ENCODE results near the gene BASP1. TPM values are rescaled to one million over a fixed set of nuclear protein-coding genes. Genes with fewer than 3 reads are reported as not detected.
"Not testable (repeated sequence)": the region's sequence is repeated elsewhere in the genome, so short reads cannot be mapped to it uniquely, and the experiment has no call there.

BASP1 gene
- total RNA-seq, 1 donor from 2014 or later: 76.4 TPM

GRCh38 chr5:17223367-17224185, 6.1 kb downstream of the BASP1 start:
- no peak for DNase-seq (ENCODE audit: low read depth, low spot score)

- DNase-seq (ENCODE audit: low read depth, low spot score): no peak
Measured at GRCh38 chr5:17224858-17225511, 7.6 kb downstream of the BASP1 start.

GRCh38 chr5:17225520-17225919, 8.1 kb downstream of the BASP1 start:
- DNase-seq (ENCODE audit: low read depth, low spot score): no peak

GRCh38 chr5:17227868-17228267, 10.4 kb downstream of the BASP1 start:
- DNase-seq (ENCODE audit: low read depth, low spot score): no peak

GRCh38 chr5:17228821-17229291, 11.4 kb downstream of the BASP1 start:
- no peak for DNase-seq (ENCODE audit: low read depth, low spot score)

- DNase-seq (ENCODE audit: low read depth, low spot score): no peak
Measured at GRCh38 chr5:17229313-17229712, 11.9 kb downstream of the BASP1 start.

GRCh38 chr5:17230191-17230590, 12.8 kb downstream of the BASP1 start:
- no peak for DNase-seq (ENCODE audit: low read depth, low spot score)

GRCh38 chr5:17230808-17231525, 13.5 kb downstream of the BASP1 start:
- DNase-seq (ENCODE audit: low read depth, low spot score): no peak

- no peak for DNase-seq (ENCODE audit: low read depth, low spot score)
Measured at GRCh38 chr5:17232405-17232804, 15.0 kb downstream of the BASP1 start.

- no peak for DNase-seq (ENCODE audit: low read depth, low spot score)
Measured at GRCh38 chr5:17233488-17233887, 16.1 kb downstream of the BASP1 start.

- no peak for DNase-seq (ENCODE audit: low read depth, low spot score)
Measured at GRCh38 chr5:17234374-17234773, 16.9 kb downstream of the BASP1 start.

GRCh38 chr5:17235731-17236330, 18.4 kb downstream of the BASP1 start:
- no peak for DNase-seq (ENCODE audit: low read depth, low spot score)

GRCh38 chr5:17238521-17239041, 21.1 kb downstream of the BASP1 start:
- no peak for DNase-seq (ENCODE audit: low read depth, low spot score)

GRCh38 chr5:17239953-17240352, 22.5 kb downstream of the BASP1 start:
- DNase-seq (ENCODE audit: low read depth, low spot score): no peak

- no peak for DNase-seq (ENCODE audit: low read depth, low spot score)
Measured at GRCh38 chr5:17240487-17240886, 23.1 kb downstream of the BASP1 start.

GRCh38 chr5:17241635-17242034, 24.2 kb downstream of the BASP1 start:
- no peak for DNase-seq (ENCODE audit: low read depth, low spot score)

GRCh38 chr5:17243287-17244063, 26.0 kb downstream of the BASP1 start:
- no peak for DNase-seq (ENCODE audit: low read depth, low spot score)

GRCh38 chr5:17249029-17249634, 31.7 kb downstream of the BASP1 start:
- peak; percentile 36 for DNase-seq (ENCODE audit: low read depth, low spot score)

- DNase-seq (ENCODE audit: low read depth, low spot score): not testable (repeated sequence)
Measured at GRCh38 chr5:17249841-17250240, 32.4 kb downstream of the BASP1 start.

- no peak for DNase-seq (ENCODE audit: low read depth, low spot score)
Measured at GRCh38 chr5:17252543-17252942, 35.1 kb downstream of the BASP1 start.
